GM21515 (cell line): ENCODE results near the gene CAMK1D.
A peak's percentile ranks its signal among the peaks of the same experiment; 100 is the strongest.
"Not testable (repeated sequence)": the region's sequence is repeated elsewhere in the genome, so short reads cannot be mapped to it uniquely, and the experiment has no call there.

Experiments used
- ATAC-seq: cut with Tn5 transposase; IDR thresholded peaks from one replicate; pipeline ENCODE4 v1.9.1; 2021; ENCODE audit not compliant: unreplicated experiment

Gene CAMK1D

DNA sequence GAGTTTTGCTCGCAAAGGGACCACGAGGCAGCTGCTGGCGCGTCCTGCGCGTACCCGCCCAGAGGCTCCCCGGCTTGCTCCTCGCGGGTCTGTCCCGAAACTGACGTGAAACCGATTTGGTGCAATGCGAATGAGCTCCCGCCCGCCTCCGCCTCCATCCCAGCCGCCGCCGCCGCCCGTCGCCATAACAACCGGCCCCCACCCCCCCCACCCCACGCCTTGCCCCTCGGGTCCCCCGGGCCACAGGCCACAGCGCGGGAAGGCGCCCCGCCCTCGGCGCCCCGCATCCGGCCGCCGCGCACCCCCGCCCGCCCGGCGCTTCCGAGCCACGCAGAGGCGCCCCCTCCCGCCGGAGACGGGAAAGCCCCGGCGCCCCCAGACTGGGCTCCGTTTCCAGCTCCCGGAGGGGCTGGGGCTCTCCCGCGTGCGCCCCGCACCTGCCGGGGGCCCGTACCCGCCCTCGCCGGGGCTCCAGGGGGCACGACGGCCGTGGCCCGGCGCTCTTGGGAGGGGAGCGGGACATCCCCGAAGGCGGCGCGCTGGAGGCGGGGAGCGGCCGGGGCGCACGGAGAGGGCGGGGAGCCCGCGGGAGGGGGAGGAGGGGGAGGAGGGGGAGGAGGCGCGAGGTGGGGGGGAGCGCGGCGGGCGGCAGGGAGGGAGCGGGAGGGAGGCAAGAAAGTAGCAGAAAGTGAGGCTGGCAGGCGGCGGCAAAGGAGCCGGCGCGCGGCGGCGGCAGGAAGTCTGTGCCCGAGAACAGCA, at the start of gene CAMK1D:
Gene CAMK1D (plus strand): TSS at position 678 of the 759 bp plus-strand sequence.
- ATAC-seq = peak; percentile 41

DNA sequence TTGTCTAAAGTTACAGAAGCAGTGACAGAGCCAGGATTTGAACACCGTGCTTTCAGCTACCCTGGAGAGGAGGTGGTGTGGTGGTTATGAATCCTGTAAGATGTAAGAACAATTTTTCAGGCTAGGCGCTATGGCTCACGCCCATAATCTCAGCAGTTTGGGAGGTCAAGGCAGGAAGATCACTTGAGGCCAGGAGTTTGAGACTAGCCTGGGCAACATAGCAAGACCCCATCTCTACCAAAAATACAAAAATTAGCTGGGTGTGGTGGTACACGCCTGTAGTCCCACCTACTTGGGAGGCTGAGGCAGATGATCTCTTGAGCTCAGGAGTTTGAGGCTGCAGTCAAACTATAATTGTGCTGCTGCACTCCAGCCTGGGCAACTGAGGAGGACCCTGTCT, 48.3 kb upstream of the CAMK1D start:
- ATAC-seq = not testable (repeated sequence)

GRCh38 chr10:12308057-12308456, 41.3 kb upstream of the CAMK1D start:
- ATAC-seq = no peak

DNA sequence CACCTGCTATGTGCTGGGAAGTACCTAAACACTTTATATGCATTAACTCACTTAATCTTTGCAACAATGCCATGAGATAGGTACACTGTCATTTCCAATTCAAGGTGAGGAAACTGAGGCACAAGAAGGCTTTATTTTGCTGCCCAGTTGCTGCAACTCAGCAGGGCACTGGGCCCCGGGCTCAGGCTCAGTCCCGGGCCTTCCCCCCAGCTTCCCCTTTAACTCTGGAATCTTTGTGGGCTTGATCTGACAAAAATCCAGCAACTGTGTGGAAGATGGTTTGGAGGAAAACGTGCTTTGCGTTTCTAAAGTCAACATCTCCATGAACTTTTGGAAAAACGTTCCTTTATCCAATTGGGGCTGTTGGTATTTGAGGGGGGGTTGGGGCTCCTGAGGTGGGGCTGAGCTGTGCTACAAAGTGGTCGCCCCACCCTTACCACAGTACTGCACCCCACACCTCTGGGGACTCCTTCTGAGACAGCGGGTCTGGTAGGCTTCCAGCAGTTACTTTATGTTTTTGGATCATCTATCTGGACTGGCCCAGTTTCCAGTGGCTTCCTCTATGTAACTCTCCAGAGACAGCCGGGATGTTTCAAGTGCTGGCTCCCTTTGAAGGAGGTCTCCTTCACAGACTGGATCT, 40.5 kb upstream of the CAMK1D start:
- ATAC-seq = no peak

DNA sequence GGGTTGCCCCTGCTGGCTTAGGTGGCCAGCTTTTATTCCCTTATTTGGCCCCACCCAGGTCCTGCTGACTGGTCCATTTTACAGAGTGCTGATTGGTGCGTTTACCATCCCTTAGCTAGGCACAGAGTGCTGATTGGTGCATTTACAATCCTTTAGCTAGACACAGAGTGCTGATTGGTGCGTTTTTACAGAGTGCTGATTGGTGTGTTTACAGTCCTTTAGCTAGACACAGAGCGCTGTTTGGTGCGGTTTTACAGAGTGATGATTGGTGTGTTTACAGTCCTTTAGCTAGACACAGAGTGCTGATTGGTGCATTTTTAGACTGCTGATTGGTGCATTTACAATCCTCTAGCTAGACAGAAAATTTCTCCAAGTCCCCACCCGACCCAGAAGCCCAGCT, 39.6 kb upstream of the CAMK1D start:
- not testable (repeated sequence) for ATAC-seq

DNA sequence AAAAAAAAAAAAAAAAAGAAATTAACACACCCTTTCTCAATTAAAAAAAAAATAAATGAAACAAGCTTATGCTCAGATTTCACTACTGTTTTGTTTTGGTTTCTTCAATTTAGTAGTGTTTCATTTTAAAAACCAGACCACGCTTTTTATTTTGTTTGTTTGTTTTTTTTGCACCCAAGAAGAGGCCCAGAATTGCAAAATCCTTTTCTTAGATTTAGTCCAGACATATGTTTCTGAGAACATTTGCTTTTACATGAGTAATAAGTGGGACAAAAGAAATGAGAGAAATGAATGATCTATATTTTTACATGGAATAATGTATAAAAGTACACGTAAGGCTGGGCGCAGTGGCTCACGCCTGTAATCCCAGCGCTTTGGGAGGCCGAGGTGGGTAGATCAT, 34.5 kb upstream of the CAMK1D start:
- no peak for ATAC-seq

GRCh38 chr10:12319076-12319475, 30.3 kb upstream of the CAMK1D start:
- no peak for ATAC-seq

DNA sequence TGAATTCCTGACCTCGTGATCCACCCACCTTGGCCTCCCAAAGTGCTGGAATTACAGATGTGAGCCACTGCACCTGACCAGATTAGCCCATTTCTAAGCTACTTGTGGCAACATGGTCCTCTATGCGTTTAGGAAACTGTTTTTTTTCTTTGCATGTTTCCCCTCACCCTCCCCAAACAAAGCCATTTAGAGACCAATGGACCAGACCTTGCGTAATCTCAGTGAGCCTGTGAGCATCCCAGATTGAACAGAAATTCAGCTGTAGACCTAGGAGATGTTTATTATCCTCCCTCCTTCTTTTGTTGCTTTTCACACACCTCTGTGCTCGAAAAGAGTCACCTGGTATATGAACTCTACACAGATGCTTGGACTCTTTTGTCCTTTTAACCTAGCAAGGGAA, 28.5 kb upstream of the CAMK1D start:
- no peak for ATAC-seq

GRCh38 chr10:12321641-12322040, 27.7 kb upstream of the CAMK1D start:
- ATAC-seq = no peak

DNA sequence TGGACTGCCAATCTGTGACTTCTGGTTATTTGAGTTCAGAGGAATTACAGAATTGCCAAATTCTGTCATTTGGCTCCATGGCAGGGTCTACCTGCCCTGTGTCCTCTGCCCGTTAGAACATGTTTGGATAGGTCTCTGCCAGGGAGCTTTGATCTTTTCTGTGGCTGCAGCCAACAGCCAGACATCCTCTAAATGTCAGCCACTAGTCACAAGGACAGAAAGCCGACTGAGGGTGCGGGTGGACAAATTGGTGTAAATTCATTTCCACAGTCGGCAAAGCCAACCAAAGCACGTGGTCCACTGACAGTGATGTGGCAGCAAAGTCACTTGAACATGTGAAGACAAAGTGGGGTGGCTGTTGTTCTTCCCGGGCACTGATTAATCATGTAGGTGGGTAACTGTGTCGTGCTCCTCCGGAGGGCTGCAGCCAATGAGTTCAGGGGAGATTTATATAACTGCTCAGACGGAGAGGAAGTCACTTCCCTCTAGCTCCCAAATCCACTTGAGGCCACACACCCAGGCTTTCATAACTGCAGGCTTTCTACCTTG, 26.7 kb upstream of the CAMK1D start:
- ATAC-seq = no peak

DNA sequence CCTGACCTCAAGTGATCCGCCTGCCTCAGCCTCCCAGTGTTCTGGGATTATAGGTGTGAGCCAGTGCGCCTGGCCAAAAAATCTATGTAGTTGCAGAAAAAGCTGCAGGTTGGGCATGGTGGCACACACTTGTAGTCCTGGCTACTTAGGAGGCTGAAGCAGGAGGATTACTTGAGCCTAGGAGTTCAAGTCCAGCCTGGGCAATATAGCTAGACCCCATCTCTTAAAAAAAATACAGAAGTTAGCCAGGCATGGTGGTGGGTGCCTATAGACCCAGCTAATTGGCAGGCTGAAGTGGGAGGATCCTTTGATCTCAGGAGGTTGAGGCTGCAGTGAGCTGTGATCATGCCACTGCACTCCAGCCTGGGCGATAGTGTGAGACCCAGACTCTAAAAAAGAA, 24.8 kb upstream of the CAMK1D start:
- no peak for ATAC-seq

DNA sequence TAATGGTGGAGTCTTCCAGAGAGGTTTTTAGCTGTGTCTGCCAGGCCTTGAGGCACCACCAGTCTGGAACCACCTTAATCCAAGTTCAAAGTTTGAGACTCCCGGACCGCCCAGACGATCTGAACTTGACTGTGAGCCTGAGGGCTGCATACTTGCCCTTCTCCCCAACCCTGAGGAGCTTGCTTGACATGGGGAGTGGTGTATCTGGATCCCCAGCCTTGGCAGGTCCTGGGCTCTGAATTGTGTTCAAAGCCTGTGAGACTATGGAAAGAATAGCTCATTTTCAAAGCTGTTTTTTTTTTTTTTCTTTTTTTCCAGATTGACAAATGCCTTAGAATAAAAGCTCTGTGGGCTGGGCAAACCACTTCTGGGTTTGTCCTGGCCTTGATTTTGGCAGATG, 22.3 kb upstream of the CAMK1D start:
- ATAC-seq = no peak

DNA sequence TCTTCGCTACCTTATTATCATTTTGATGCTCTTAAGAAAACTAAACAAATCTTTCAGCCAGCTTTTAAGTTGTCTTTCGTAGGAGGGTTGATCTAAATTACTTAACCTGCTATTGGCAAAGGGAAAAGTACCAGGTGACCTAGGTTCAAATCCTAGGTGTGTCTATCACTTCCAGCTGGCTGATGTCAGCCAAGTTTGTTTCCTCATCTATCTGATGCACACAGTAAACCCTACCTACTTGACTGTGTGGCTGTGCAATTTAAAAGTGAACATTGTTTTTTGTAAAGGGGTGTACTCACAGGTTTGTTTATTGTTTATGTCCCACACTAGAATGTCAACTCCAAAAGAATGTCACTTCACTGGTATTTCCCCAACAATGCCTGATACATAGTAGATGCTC, 21.9 kb upstream of the CAMK1D start:
- ATAC-seq = no peak

GRCh38 chr10:12328312-12328711, 21.0 kb upstream of the CAMK1D start:
- not testable (repeated sequence) for ATAC-seq

DNA sequence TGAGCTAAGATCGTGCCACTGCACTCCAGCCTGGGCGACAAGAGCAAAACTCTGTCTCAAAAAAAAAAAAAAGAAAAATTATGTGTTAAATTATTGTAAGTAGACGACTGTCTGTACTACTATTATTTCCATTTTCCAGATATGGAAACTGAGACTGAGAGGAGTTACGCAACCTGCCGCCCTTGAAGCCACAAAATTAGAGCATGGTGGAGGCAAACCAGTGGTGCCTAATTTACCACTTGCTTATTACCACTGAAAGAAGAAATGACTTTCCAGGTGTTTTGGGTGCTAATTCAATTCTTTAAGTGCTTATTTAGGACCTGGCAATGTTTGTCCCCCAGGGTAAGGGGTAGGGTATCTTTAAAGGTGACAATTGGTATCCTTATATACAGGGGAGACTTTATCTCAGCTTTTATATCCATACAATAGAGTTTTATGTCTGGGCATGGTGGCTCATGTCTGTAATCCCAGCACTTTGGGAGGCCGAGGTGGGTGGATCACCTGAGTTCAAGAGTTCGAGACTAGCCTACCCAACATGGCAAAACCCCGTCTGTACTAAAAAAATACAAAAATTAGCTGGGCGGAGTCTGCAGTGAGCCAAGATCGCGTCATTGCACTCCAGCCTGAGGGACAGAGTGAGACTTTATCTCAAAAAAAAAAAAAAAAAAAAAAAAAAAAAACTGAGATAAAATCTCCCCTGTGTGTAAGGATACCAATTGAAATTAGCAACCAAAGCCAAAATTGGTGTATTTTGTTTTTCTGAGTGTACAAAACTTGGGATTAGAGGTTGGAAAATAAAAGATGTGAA, 16.6 kb upstream of the CAMK1D start:
- ATAC-seq = no peak

GRCh38 chr10:12333380-12334185, 15.8 kb upstream of the CAMK1D start:
- no peak for ATAC-seq

GRCh38 chr10:12334186-12334530, 15.2 kb upstream of the CAMK1D start:
- ATAC-seq = no peak

DNA sequence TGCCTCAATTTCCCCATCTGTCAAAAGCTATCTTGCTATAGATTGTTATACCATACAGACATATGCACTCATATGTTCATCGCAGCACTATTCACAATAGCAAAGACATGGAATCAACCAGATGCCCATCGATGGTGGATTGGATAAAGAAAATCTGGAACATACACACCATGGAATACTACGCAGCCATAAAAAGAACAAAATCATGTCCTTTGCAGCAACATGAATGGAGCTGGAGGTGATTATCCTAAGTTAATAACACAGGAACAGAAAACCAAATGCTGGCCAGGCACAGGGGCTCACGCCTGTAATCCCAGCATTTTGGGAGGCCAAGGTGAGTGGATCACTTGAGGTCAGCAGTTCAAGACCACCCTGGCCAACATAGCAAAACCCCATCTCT, 14.2 kb upstream of the CAMK1D start:
- ATAC-seq = not testable (repeated sequence)

GRCh38 chr10:12337453-12338372, 11.6 kb upstream of the CAMK1D start:
- no peak for ATAC-seq

GRCh38 chr10:12338981-12339380, 10.4 kb upstream of the CAMK1D start:
- no peak for ATAC-seq
